Stimulated activated CD4-positive, alpha-beta T cell treated with anti-CD3 and anti-CD28 coated beads, Interleukin-15, amount 100 ng/mL, for 24 hours (primary cell): ENCODE data around the gene TBATA.
"Not testable (repeated sequence)": the region's sequence is repeated elsewhere in the genome, so short reads cannot be mapped to it uniquely, and the experiment has no call there.

Experiments
- DNase-seq: peaks from one replicate; pipeline ENCODE4 v3.0.0-alpha.2; 2020

Gene TBATA

DNA sequence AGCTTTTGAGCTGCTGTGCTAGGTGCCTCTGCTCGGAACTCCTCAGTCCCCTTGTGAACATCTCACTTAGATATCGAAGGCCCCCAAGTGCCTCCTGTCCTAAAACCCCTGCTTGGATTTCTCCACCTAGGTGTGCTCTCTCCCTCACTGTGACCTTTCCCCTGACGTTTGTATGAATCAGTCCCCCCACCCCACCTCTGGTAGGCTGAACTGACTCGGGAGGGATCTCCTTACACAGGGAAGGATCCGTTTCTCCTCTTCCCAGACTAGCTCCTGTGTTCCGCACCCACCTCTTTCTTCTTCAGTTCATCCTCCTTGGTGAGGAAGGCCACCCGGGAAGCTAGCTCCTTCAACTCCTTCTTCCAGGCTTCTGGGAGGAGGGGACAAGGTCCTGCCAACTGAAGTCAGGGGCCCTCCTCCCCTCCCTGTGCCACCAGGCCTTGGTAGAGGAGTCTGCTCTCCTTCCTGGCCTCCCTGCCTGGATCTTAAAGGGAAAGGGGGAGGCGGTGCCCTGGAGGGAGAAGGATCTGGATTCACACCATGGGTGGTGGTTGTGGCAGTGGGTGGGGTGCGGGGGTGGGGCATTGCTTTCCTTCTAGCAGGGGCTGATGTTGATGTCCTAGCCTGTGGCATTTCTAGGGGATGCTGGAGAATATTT is 6.8 kb downstream of the TBATA start:
- DNase-seq = no peak

DNA sequence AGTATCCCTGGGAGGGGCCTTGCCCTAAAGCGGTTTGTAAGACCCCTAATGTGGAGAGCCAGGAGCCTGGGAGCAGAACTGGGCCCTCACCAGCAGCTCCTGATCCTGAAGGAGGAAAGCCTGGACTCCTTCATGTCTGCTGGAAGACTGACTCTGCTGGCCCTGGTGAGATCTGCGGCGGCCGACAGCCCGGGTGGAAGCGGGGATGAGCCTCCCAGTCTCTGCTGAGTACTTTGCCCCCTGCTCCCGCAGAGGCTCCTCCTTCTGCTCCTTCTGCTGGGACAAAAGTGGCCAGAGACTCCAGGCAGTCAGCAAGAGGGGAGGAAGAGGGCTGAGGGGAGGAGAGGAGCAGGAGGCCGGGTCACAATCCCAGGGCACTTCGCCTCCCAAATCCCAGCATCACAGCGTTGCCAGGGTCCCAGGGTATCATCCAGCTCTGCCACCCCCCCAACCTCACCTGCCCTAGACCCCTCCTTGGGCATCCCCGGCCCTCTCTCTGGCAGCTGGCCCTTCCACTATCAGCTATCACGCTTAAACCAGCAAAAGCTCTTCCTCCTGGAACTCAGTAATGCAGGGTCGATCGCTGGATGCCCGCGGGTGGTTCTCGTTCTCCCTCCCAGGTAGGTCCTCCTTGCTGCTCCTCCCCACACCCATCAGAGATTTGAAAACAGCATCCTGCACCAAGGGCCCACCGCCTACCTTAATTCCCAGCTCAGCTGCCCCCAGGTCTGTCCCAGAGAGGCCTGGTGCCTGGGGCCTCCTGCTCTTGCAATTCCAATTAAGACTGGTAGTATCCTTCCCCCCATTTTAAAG is 7.9 kb downstream of the TBATA start:
- DNase-seq = no peak

DNA sequence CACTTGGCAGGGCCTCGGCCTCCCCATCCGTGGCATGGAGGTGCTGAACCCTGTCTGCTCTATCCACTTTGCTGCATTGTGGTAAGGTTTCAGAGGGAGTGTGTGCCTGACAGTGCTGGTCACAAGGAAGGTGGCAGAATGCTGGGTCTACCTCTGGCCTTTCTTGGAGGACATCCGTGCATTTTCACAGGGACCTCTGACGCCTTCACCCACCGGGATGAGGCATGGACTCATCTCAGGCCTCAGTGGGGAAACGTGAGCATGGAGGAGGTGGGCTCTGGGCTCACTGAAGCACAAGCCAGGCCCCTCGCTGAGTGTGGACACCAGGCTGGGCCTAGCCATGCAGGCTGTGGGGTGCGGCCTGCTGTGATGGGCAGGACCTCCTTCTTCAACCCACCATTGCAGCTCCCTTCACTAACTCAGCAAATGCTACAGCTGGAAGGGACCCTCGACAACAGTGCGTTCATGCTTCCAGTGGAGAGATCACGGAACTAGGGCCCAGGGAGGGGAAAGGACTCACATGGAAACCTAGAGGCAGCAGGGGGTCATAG is 8.6 kb downstream of the TBATA start:
- no peak for DNase-seq

DNA sequence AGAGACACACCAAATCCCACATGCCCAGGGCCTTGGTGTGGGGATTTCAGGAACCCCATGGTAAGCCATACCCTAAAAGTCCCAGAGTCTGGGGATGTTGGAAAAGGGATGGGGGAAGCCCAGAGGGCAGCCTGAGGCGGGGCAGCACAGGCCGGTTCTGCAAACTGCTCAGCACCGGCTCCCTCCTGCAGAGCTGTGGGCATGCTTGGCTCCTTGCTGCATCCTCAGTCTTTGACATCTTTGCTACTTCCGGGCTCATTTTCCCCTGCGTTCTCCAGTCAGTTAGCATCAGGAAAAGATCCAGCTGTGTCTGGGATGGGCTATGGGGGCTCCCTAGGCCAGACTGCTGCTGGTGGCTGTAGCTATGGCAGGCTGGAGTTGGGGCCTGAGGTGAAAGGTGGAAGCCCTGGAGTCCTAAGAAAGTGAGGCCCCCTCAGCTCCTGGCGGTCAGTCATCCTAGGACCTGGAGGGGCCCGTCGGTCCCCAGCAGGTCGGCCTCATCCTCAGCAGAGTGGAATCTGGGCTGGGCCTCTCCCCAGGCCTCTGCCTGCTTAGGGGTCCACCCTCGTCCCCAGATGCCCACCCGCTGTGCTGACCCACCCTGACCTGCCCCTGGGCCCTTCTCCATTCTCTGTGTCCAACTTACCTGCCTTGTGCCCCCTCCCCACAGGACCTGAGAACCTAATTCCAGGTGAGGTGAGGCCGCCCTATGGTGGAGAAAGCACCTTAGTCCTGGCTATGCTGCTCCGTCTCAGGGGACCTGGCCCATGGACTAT is 9.3 kb downstream of the TBATA start:
- DNase-seq = no peak

DNA sequence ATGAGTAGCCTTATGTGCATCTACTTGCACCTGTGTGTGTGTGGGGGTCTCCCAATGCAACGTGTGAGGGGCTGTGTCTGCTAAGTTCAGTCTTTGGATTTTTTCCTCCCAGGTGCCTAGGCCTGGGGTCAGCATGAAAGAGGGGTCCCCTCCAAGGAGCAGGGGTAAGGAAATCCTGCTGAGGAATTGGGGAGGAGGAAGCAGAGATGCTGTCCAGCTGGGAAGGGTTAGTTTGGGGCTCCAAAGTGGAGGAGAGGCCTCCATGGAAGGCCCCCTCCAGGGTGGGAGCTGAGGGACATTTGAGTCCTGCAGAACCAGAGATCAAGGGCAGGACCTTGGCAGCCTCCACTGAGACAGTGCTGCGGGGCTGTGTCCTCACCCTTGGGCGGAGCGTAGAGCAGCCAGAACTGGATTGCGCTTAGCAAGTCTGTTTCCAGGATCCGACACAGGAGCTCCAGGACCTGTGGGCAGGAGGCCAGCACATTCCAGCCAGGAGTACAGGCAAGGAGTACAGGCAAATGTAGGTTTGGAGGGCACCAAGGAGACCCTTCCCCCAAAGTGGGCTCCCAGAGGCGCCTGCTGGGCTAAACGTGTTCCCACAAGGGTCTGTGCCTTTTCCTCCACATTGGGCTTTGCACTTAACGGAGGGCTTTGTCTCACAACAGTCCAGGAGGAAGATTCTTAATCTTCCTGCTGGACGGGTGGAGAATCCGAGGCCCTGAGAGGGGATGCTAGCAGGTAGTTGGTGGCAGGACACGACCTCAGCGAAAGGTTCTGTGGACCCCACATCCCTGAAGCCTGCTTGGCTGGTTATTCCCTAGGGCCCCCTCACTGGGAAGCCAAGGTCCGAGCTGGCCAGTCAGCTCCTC is 10.1 kb downstream of the TBATA start:
- no peak for DNase-seq

DNA sequence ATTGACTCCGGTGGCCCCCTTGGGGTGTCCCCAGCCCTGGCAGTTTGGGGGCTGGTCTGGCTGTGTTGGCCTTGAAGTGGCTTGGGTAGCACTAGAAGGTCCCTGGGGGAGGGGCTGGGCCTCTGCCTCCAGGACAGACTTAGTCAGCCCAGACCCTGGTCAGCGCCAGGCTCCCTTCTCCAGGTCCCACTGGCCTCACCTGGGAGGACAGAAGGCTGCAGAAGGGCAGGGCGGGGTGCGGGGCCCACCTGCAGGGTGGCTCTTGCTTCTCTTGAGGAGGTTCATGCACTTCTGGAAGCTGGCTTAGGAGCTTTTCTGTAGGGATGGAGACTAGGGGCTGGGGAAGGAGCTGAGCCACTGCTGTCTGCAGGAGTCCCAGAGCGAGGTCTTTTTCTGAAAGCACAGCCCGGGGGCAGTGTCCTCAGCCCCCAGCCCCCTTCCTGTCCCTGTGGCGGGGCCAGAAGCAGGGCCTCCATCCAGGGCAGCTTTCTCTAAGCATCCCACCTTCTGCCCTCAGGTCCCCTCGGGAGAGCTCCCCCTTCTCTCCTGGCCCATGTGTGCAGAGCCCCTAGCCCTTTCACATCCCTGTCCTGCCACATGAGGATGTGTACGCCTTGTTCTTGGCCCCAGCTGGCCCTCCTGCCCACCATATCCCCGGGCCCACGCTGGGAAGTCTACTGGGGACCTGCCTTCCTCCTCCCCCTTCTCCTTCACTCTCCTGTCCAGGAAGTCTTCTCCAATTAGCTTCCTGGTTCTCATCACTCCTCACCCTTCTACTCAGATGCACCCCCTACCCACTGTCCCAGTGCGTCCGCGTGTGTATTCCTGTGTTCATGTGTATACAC is 11.0 kb downstream of the TBATA start:
- DNase-seq = no peak

DNA sequence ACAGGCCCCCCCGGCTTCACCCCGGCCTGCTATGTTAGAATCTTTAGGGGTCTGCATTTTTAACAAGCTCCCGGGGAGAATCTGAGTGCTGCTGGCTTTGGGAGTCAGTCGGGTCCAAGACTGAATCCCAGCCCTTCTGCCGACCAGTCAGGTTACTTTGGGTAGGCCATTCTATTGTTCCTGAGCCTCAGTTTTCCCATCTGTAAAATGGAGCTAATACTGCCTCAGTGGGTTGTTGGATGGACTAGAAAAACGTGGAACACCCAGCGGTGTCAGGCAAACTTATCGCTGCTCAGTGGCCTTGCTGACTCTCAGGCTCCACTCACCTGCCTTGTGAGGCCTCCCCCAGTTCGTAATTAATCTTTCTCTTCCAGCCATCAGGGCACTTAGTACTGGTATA is 11.7 kb downstream of the TBATA start:
- no peak for DNase-seq

DNA sequence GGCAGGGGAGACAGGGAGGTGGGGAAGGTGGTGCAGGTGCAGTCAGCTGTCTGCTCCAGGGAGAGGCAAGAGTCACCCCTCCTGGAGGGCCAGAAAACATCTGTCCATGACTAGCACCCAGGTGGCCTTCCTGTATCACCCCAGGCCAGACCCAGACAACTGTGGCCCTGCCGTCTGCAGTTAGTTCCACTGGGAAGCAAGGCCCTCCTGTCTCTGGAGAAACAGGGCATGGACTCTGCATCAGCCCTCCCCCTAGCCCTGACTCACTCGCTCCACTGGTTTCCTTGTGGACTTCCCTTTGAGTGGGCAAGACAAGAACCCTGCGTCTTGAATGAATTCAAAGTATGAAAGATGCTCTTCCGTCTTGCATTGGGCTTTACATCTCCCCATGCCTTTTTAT is 12.6 kb downstream of the TBATA start:
- DNase-seq = no peak

DNA sequence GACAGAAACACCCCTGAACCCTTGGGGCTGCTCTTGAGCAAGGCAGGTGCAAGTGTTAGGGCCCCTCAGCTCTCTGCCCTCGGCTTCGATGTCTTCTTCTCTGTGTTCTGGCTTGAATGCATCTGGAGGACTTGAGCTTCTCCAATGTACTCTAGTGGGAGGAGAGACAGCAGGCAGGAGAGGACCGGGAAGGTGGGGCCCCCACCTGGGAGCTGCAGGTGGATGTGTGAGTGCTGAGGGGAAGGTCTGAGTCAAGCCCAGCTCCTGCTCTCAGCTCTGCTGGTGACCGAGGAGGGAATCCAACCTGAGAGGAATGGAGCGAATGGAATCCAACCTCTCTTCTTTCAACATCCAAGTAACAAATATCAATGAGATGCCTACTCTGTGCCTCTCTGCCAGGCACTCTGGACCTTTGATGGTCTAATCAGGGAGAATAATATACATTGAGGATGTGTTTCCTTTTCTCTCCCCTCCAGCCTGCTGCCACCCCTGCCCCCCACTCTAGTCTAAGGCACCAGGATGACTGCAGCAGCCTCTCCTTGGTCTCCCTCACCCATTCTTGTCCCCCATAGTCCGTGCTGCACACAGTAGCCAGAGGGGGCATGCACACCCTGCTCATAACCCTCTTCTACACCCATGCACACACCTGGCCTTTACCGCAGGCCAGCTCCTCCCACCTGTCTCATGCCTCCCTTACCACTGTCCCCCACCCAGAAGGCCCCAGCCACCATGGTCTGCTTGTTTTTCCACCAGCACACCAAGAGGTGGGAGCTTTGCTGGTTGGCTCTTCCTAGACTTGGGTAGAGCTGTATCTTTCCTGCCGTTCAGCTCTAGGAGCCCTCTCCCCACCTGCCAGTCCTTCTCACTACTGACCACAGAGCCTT is 13.6 kb downstream of the TBATA start:
- DNase-seq = no peak

DNA sequence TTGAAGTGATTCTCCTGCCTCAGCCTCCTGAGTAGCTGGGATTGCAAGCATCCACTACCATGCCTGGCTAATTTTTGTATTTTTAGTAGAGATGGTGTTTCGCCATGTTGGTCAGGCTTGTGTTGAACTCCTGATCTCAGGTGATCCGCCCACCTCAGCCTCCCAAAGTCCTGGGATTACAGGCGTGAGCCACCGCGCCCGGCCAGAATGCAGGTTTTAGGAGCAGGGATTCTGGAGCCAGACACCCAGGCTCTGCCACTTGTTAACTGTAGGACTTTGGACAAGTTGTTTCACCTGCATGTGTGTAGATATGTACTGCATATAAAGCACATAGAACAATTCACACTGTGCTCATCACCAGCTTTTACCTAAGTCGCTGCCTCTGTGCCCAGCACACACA is 14.7 kb downstream of the TBATA start:
- not testable (repeated sequence) for DNase-seq

DNA sequence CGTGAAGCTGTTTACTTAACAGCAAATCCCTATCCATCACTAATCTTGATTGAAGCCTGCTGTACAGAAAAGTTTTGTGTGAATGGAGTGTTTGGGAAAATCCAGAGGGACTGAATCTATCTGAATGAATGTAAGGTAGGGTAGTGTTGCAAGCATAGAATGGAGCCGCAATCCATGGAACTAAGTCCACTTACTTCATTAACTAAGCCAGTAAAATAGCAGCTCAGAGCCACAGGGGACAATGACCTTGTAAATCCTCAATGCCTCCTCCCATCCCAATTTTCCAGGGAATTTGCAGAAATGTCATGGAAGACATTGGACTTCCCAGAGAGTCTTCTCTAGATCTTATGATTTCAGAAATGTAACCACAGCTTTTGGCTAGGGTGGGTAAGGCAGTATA is 15.2 kb downstream of the TBATA start:
- DNase-seq = no peak

DNA sequence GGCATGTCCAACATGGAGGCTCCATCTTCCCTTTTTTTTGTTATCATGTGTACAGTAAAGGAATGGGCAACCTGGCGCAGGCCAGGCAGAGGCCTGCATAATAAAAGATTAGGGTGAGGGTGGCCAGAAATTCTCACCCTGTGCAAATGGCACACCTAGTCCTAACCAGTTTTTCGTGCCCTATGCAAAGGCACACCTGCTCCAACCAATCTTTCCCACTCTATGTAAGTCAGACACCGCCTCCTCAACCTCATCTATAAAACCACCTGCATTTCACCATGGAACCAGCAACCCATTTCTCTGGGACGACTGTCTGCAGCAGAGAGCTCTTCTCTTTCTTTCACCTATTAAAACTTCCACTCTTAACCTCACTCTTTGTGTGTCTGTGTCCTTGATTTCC is 16.1 kb downstream of the TBATA start:
- DNase-seq = no peak

DNA sequence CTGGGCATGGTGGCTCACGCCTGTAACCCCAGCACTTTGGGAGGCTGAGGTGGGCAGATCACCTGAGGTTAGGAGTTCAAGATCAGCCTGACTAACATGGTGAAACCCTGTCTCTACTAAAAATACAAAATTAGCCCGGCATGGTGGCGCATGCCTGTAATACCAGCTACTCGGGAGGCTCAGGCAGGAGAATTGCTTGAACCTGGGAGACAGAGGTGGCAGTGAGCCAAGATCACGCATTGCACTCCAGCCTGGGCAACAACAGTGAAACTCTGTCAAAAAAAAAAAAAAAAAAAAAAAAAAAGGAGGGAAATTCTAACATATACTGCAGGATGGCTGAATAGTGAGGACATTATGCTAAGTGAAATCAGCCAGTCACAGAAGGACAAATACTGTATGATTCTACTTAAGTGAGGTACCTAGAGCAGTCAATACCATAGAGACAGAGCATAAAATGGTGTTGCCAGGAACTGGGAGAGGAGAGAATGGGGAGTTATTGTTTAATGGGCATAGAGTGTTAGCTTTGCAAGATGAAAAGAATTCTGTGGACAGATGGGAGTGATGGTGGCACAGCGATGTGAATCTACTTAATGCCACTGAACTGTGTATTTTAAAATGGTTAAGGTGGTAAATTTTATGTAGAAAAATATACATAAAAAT is 17.0 kb downstream of the TBATA start:
- DNase-seq = not testable (repeated sequence)

DNA sequence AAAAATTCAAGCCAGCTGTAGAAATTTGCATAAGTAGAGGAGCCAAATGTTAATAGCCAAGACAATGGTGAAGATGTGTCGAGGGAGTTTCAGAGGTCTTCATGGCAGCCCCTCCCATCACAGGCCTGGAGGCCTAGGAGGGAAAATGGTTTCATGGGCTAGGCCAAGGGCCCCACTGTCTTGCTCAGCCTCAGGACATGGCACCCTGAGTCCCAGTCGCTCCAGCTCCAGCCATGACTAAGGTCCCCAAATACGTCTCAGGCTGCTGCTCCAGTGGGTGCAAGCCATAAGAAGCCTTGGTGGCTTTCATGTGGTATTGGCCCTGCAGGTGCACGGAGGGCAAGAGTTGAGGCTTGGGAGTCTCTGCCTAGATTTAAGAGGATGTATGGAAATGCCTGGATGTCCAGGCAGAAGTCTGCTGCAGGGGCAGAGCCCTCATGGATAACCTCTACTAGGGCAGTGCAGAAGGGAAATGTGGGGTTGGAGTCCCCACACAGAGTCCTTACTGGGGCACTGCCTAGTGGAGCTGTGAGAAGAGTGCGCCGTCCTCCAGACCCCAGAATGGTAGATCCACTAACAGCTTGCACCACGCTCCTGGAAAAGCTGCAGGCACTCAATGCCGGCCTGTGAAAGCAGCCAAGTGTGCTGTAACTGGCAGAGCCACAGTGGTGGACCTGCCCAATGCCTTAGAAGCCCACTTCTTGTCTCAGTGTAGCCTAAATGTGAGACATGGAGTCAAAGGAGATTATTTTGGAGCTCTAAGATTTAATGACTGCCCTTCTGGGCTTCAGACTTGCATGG is 19.2 kb downstream of the TBATA start:
- DNase-seq = no peak

DNA sequence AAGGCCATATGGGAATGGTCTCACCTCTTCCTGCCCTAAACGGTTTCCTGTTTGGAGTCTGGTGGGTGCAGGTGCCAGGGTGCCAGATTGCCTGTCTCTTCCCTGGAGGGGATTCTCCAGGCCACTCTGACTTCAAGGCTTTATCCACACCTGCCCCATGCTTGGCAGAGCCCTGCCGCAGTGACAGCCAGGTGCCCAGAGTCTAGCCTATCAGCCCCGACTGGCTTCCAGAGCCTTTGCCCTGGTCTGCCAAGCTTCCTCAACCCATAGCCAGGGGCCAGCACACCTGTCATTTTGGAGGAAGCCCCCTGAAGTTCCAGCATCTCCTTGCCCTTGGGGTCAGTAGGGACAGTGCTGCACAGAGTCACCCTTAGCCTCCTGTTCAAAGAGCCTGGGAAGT is 21.6 kb downstream of the TBATA start:
- DNase-seq = no peak

DNA sequence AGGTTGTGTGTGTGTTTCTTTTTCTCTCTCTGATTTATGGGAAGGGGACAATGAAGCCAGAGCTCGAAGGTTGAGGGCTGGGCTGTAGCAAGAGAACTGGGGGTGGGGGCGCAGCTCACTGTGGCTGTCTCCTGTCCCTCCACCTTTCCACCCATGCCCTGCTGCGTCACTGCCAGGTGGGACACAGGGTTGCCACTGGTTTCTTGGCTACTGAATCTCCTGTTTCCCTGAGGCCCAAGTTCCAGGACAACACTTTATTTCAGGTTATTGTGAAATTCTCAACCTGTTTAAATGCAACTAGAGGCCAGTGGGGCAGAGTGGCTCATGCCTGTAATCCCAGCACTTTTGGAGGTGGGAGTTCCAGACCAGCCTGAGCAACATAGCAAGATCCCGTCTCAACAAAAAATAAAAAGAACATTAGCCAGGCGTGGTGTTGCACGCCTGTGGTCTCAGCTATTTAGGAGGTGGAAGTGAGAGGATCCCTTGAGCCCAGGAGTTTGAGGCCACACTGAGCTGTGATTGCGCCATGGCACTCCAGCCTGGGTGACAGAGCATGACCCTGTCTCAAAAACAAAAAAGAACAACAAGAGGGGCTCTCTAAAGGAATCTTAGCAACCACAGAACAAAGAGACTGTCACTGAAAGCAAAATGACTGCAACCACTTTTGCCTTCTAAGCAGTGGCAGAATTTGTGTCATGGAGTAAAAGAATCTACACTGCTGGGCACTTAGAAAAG is 22.6 kb downstream of the TBATA start:
- DNase-seq = no peak

DNA sequence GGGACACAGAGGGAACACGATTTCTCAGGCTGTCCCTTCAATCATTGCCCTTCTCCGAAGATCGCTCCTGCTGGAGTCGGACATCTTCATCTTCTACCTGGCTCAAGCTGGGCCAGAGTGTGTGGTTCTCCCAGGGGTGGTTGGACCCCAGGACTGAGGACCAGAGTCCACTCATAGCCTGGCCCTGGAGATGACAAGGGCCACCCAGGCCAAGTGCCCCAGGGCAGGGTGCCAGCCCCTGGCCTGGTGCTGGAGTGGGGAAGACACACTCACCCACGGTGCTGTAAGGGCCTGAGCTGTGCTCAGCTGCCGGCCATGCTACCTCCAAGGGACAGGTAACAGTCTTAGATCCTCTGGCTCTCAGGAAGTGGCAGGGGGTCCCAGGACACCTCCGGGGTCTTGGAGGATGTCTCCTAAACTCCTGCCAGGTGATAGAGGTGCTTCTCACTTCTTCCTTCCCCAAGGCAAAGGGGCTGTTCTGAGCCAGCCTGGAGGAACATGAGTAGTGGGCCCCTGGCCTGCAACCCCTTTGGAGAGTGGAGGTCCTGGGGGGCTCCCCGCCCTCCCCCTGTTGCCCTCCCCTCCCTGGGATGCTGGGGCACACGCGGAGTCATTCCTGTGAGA is 23.3 kb downstream of the TBATA start:
- no peak for DNase-seq
